ENCODE results near the gene ZBTB47.

ZBTB47 gene

DNA sequence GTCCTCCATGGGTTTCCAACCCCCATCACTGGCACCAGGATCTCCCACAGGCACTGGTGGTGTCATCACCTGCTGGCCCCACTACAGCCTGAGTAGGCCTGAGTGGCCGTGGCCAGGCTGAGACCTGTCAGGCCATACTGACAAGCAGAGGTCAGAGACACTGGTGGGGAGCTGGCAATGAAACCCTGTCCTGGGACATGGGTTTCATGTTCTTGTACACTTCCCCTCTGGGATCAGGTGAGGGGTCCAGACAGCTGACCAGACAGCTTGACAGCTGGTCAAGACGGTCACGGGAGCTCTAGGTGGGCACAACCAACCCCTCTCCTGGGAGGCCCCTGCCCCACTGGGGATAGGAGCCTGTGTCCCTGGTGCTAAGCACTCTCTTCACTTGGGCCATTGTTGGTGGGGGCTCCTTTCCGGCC, 13.1 kb downstream of the ZBTB47 start:
- no peak for DNase-seq

DNA sequence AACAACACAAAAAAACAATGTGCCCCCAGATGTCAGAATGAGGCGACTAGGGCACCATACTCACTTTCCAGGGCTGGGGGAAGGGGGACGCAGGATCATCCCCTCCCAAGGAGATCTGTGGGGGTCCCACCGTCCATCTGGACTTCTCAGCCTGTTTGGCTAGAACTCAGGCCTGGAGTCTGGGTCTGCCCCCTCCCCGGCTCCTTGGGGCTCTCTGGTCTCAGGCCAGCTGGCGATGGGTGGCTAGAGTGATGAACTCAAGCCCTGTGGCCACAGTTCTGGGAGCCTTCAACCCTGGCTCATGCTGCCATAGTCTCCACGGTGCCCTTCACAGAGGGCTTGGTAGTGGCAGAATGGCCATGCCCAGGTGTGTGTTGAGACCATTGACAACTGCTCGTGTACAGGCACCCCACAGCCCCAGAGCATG, 13.6 kb downstream of the ZBTB47 start:
- DNase-seq, result no peak

DNA sequence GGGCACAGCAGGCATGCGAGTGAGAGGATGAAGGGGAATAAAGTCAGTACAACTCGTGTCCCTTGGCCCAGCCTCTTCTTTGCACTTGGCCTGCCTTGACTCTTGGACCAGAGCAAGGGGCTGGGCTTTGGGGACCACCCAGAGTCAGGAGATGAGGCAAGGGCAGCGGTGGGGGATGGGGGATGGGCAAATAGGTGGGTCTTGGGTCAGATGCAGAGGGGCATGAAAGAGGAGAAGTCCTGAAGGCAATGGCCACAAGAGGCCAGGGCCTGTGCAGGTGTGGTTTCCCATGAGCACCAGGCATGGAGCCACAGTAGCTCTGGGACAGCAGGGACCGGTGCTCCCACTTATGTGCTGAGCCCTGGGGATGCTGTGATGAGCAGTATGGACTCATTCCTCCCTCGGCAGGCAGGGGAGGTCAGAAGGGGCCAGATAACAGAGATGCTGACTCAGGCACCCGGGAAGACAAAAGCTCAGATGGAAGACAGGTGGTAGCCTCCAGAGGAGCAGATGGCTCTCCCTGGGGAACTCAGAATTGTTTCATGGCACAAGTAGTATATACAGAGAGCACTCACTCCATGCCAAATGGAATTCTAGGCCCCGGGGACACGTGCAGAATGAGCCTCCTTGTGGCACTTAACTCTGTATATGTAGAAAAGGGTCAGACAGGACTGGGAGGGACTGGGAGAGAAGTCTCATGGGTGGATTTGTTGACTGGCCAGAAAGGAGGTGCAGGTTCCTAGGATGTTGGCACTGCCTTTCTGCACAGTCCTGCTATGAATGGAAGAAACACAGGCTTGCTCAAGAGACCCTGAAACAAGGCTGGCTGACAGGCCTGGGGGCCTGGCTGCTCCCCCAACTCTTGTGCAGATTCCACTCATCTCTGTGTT, 14.3 kb downstream of the ZBTB47 start:
- DNase-seq, result no peak

DNA sequence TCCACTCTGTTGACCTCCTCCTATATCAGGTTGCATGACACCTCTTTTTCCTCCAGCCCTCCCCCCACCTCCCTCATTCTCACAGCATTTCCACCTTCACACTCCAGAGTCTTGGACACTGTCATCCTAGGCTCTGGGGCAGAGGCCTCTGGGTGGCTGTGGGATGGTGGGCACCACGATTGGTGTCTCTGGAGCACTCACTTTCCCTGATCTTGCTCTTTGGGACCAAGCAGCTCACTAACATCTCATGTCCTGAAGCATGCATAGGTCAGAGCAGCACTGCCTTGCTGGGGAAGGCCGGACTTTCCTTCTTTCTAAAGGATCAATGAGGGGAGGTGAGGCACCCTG, 14.9 kb downstream of the ZBTB47 start:
- no peak for DNase-seq

DNA sequence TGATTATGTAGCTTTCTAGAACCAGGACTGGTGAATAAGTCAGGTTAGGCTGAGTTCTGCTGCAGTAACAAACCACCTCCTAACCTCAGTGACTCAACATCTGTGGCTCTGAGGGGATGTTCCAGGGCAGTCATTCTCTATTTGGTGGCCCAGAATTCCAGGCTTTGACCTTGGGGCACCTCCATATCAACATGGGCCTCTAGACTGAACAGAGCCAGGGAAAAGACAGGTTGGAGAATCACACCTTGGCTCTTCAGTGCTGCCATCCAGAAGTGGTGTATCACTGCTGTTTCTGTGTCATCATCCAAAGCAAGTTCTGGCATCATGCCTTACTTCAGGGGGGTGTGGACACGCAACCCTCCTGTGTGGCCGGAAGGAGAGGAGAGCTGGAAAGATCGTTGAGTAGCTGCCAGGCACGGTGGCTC, 15.3 kb downstream of the ZBTB47 start:
- no peak for DNase-seq

DNA sequence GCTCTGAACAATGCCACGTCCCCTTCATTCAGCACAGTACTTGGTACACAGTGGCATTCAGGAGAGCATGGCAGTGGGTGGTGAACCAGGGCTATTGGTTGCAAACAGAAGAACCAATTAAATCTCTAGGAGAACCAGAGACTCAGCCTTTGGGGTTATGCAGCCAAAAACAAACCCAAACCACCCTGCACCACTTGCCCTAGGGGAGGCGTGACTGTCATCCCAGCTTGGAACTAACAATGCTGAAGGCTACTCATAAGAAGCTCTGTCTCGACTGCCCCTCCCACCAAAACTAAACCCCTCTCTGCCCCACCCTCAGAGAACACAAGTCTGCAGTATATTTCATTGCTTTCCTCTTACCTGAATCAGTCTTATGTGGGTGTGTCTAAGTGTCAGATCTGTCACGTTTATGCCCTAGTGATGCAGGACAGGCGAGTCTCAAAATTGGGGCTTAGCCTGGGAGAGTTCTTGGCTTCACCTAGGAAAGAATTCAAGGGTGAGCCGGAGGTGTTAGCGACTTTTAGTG, 16.6 kb downstream of the ZBTB47 start:
- DNase-seq, result no peak

DNA sequence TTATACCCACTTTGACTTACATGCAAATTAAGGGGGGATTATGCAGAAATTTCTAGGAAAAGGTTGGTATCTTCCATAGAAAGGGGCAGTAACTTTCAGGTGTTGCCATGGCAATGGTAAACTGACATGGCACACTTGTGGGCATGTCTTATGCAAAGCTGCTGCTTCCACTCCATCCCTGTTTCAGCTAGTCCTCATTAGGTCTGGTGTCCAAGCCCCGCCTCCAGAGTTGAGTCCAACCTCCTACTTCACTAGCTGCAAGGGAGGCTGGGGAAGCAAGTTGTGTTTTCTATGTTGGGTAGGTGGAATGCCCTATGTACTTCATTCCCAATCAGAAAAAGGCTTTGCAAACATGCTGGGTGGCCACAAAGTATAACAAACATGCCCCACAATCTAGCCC, 17.2 kb downstream of the ZBTB47 start:
- DNase-seq, result no peak

DNA sequence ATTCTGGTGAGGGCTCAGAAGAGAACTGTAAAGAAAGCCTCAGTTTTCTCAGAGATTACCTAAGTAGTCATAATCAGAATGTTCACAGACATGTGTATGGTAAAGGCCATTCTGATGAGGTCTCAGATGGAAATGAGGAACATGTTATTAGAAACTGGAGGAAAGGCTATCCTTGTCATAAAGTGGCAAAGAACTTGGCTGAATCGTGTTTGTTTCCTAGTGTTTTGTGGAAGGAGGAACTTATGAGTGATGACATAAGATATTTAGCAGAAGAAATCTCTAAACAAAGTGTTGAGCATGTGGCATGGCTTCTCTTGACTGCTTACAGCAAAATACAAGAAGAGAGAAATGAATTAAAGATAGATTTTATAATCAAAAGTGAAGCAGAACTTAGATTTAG, 19.0 kb downstream of the ZBTB47 start:
- DNase-seq, result no peak

DNA sequence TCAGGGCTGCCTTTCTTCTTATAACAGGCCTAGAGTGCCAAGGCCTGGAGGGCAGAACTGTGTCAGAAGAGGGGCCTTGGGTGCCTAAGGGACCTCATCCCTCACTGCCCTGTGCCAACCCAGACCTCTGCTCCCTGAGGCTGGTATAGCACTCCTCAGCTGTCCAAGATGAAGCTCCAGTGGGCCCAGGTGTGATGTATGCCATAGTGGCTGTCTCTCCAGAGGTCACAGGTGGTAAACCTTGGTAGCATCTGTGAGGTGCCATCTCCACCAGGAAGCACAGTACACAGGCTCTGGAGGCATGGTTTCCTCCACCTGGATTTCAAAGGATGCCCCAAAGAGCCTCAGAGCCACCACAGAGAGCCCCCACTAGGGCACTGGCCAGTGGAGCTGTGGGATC, 19.6 kb downstream of the ZBTB47 start:
- no peak for DNase-seq

DNA sequence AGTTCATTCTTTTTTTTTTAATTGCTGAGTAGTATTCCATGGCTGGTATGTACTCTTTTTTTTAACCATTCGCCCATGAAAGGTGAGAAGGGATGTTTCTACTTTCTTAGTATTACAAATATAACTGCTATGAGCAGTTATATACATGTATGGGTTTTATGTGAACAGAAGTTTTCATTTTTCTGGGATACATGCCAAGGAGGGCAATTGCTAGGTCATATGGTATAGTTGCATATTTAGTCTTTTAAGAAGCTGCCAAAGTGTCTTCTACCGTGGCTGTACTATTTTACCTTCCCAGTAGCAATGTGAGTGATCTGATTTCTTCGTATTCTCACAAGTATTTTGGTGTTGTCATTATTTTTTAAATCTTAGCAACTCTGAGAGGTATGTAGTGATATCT, 20.6 kb downstream of the ZBTB47 start:
- no peak for DNase-seq

DNA sequence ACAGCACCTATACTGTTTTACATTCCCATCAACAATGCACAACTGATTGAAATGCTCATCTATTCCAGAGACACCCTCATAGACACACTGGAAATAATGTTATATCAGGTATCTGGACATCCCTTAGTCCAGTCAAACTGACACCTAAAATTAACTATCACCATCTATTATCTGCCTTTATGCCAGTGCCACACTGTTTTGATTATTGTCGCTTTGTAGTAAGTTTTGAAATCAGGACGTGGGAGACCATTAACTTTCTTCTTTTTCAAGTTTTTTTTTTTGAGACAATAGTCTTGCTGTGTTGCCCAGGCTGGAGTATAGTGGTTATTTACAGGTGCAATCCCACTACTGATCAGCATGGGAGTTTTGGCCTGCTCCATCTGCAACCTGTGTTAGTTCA, 22.4 kb downstream of the ZBTB47 start:
- no peak for DNase-seq

DNA sequence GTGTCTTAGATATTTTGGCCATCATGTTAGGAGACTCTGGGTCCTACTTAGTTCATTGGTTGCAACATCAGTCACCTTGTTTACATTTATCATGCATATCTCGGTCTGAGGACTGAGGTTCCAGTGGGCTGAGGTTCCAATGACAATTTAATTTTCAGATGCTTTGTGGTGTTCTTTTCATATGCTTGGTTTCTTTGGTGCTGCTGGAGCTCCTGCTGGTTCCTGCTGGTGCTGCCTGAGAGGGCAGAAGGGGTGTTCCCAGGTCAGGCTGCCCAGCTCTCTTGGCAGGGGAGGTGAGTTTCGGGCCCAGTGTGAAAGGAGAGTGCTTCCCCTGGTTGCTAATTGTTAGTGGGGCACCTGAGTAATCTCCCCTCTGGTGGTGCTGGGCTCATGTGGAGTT, 24.9 kb downstream of the ZBTB47 start:
- DNase-seq, result no peak

DNA sequence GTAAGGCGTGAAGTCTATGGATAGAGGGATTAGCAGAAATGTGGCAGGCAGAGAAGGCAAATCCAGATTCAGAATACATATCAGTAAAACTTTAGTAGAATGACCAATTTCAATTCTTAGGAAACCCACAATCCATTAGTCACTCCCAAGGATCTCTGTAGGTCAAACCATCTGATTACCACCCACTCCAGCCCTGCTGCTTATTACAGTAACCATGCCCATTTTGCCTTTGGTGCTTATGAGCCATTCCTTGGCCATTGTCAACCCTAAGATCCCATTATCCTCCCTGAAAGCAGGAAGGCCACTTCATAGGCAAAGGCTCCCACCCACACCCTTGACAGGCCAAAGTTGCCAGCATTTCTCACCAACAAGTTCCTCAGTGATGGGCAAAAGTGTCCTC, 26.8 kb downstream of the ZBTB47 start:
- no peak for DNase-seq

DNA sequence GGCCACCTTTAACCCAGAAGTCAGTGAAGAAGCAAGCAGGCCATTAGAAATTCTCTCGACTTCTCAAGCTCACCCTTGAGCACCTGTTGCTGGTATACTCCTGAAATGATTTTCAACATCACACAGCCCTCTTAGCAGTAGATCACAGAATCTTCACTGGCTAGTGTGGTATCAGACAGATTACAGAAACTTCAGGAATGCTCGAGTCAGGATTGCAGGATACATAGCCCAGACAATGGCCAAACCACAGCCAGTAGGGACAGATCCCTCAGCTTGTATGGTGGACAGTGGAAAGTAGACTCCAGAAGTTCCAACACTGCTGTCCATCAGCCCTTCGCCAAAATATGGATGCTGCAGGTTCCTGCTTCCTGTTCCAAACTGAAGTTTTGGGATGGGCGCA, 27.3 kb downstream of the ZBTB47 start:
- no peak for DNase-seq

DNA sequence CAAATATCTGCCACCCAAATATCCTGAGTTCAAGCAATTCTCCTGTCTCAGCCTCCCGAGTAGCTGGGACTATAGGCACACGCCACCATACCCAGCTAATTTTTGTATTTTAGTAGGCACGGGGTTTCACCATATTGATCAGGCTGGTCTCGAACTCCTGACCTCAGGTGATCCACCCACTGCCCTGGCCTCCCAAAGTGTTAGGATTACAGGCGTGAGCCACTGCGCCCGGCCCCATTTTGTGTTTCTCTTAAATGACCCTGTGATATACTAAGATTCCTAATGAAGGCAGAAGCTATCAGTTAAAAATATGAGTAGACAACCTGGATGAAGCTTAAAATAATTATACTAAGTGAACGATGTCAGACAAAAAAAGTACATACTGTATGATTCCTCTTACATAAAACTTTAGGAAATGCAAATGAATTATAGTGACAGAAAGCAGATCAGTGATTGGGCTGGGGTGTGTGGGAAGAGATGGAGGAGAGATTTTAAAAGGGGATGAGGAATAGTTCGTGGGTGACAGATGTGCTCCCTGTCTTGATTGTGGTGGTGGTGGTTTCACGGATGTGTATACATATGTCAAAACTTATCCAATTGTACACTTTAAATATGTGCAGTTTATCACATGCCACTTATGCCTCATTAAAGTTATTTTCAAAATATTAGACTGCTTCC, 28.0 kb downstream of the ZBTB47 start:
- DNase-seq, result no peak

DNA sequence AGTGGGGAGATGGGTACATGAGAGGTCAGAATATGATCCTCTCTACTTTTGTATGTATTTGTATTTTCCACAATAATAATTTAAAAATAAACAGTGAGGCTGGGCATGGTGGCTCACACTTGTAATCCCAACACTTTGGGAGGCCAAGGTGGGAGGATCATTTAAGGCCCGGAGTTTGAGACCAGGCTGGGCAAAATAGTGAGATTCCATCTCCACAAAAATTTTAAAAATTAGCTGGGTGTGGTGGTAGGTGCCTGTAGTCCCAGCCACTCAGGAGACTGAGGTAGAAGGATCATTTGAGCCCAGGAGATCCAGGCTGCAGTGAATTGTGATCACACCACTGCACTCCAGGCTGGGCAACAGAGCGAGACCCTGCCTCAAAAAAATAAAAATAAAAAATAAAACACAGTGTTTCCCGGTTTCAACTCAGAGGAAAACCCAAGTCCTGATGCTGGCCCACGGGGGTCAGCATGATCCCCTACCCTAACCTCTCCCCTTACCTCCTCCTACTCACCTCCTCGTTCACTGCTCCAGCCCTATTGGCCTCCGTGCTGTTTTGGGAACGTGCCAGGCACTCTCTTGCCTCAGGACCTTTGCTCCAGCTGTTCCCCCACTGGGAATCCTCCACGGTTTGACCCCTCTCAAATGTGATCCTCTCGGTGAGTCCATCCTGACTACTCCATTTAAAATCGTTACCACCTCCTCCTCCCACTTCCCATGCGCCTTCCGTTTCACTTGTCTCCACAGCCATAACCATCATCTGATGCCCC, 29.0 kb downstream of the ZBTB47 start:
- no peak for DNase-seq

DNA sequence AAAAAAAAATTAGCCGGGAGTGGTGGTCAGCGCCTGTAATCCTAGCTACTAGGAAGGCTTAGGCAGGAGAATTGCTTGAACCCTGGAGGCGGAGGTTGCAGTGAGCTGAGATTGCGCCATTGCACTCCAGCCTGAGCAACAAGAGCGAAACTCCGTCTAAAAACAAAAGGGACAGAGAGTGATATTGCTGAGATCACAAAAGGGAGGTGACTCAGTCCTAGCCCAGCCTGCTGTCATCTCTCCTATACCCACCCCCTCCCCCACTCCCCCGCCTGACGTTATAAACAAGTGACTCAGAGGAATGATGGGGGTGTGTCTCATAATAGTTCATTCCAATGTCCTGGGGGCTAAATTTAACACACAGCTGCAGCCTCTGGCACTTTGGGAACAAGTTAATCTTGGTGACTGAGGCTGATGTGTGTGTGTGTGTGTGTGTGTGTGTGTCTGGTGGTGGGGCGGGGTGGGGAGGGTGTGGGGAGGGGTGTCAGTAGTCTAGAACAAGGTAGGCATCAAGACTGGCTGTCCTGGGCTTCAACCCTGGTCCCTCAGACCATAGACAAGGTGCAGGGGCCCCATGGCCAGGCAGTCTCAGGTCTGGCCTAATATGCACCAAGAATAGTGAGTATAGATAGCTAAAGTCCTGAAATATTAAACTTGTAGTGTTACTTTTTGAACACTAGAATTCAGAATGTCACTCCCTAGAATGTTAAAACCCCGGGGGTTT, 30.5 kb downstream of the ZBTB47 start:
- DNase-seq, result peak; percentile 75

DNA sequence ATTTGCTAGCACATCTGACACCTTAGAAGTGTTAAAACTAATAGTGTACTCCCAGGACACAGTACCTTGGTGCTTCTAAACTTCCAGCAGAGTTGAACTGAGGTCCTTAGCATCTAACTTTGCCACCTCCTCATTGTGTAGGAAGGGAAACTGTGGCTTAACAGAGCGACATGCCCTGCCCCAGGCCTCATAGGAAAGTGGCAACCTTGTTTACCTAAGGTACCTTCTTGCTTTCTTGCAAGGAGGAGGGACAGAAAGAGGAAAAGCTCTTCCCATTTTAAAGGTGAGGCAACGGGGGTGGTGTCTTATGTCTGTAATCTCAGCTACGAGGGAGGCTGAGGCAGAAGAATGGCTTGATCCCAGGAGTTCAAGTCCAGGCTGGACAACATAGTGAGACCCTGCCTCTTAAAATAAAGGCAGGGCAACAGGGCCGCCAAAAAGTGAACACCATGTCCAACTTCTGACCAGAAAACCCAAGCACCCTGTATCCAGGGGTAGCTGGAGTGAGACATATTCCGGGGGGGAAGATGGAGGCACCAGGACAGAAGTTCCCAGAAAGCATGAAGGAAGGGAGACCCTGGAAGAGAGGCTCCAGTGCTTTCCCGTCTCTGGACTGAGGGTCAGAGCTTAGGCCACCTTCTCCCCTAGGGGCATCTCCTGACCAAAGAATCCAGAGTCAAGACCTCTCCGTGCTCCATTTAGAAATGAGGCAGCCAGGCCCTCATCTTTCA, 31.3 kb downstream of the ZBTB47 start:
- DNase-seq, result no peak

DNA sequence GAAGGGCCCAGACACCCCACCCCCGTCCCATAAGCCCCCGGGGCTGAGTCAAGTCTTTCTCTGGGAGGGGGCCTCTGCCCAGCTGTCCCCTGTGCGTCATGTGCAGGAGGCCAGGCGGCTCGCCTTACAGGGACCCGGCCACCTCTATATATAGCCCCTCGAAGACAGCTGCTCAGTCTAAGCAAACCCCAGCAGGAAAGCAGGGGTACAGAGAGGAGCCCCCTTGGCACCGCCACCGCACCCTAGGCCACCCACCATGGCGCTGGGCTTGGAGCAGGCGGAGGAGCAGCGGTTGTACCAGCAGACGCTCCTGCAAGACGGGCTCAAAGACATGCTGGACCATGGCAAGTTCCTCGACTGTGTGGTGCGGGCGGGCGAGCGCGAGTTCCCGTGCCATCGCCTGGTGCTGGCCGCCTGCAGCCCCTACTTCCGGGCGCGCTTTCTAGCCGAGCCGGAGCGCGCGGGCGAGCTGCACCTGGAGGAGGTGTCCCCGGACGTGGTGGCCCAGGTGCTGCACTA, 31.9 kb downstream of the ZBTB47 start, which contains the start of gene KLHL40:
TSS of gene KLHL40 (plus strand) at position 175 of the 519 bp plus-strand sequence. CDS start at position 257, 82 bp downstream.
- no peak for DNase-seq

DNA sequence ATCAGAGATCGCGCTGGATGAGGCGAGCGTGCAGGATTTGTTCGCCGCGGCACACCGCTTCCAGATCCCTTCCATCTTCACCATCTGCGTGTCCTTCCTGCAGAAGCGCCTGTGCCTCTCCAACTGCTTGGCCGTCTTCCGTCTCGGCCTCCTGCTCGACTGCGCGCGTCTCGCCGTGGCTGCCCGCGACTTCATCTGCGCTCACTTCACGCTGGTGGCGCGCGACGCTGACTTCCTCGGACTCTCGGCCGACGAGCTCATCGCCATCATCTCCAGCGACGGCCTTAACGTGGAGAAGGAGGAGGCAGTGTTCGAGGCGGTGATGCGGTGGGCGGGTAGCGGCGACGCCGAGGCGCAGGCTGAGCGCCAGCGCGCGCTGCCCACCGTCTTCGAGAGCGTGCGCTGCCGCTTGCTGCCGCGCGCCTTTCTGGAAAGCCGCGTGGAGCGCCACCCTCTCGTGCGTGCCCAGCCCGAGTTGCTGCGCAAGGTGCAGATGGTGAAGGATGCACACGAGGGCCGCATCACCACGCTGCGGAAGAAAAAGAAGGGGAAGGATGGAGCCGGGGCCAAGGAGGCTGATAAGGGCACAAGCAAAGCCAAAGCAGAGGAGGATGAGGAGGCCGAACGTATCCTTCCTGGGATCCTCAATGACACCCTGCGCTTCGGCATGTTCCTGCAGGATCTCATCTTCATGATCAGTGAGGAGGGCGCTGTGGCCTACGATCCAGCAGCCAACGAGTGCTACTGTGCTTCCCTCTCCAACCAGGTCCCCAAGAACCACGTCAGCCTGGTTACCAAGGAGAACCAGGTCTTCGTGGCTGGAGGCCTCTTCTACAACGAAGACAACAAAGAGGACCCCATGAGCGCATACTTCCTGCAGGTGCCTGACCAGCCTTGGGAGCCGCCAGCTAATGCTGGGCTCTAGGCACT, 32.7 kb downstream of the ZBTB47 start:
- DNase-seq, result no peak
